GM19193 (cell line): ENCODE data around the gene CELF2.

ENCODE experiments used
- POLR2A ChIP-seq: IDR thresholded peaks from 4 replicates; pipeline ENCODE4 v1.6.1; 2011; ENCODE audit not compliant: insufficient read depth, insufficient read length; ENCODE audit errors: extremely low read depth

The CELF2 gene

GRCh38 chr10:11181978-11182377 lies 164.3 kb downstream of the CELF2 start:
- TF ChIP-seq POLR2A, result no peak

GRCh38 chr10:11183015-11183414 lies 165.3 kb downstream of the CELF2 start:
- no peak for TF ChIP-seq POLR2A

GRCh38 chr10:11184093-11184492 lies 166.4 kb downstream of the CELF2 start:
- no peak for TF ChIP-seq POLR2A

- TF ChIP-seq POLR2A, result no peak
These were observed 168.7 kb downstream of the CELF2 start for GRCh38 chr10:11186374-11186773.

GRCh38 chr10:11189582-11190376 lies 172.1 kb downstream of the CELF2 start:
- no peak for TF ChIP-seq POLR2A

- no peak for TF ChIP-seq POLR2A
These were observed 173.5 kb downstream of the CELF2 start for GRCh38 chr10:11191190-11191589.

GRCh38 chr10:11191678-11192077 lies 174.0 kb downstream of the CELF2 start:
- no peak for TF ChIP-seq POLR2A

GRCh38 chr10:11192304-11193000 lies 174.8 kb downstream of the CELF2 start:
- no peak for TF ChIP-seq POLR2A

- TF ChIP-seq POLR2A, result no peak
These were observed 175.4 kb downstream of the CELF2 start for GRCh38 chr10:11193001-11193551.

GRCh38 chr10:11194859-11195586 lies 177.4 kb downstream of the CELF2 start:
- no peak for TF ChIP-seq POLR2A

GRCh38 chr10:11195623-11196022 lies 178.0 kb downstream of the CELF2 start:
- no peak for TF ChIP-seq POLR2A

GRCh38 chr10:11197266-11197712 lies 179.6 kb downstream of the CELF2 start:
- no peak for TF ChIP-seq POLR2A

GRCh38 chr10:11197878-11198277 lies 180.2 kb downstream of the CELF2 start:
- TF ChIP-seq POLR2A, result no peak

GRCh38 chr10:11201911-11202310 lies 184.2 kb downstream of the CELF2 start:
- no peak for TF ChIP-seq POLR2A

- TF ChIP-seq POLR2A, result no peak
These were observed 186.8 kb downstream of the CELF2 start for GRCh38 chr10:11204351-11204942.
